Small intestine (tissue), 7 donors: ENCODE measurements around the gene SLC20A1. TPM values are rescaled to one million over a fixed set of nuclear protein-coding genes. Genes with fewer than 3 reads are reported as not detected.
"Not testable (repeated sequence)": the region's sequence is repeated elsewhere in the genome, so short reads cannot be mapped to it uniquely, and the experiment has no call there.

Experiments
- DNase-seq, 2 donors: peaks; one replicate each; pipeline versions ENCODE4 v3.0.0 to v3.0.0-alpha.2; 2013
- FAIRE-seq: peaks from 2 replicates; lab custom pipeline; 2012; peaks lifted over from hg19 to GRCh38; lab: Jason Lieb, UNC
- H3K27ac ChIP-seq, 3 donors: one replicate each; pipeline ENCODE4 v1.5.1; 2013; ENCODE audit warnings: low read length in 2 of 3, mild to moderate bottlenecking in 2 of 3, control low read depth in 1 of 3, inconsistent platforms in 1 of 3, low read depth in 1 of 3, moderate library complexity in 1 of 3
- H3K27me3 ChIP-seq, 3 donors: one replicate each; pipeline ENCODE4 v1.6.1; 2013; ENCODE audit warnings: low read length in 3 of 3, inconsistent platforms in 1 of 3; ENCODE audit not compliant: control insufficient read depth in 3 of 3, insufficient read depth in 3 of 3
- H3K36me3 ChIP-seq, 3 donors: one replicate each; pipeline ENCODE4 v1.6.1; 2013; ENCODE audit warnings: low read length in 3 of 3, inconsistent platforms in 1 of 3, low read depth in 1 of 3, mild to moderate bottlenecking in 1 of 3, moderate library complexity in 1 of 3; ENCODE audit not compliant: control insufficient read depth in 3 of 3, insufficient read depth in 2 of 3
- H3K4me1 ChIP-seq, 3 donors: one replicate each; pipeline ENCODE4 v1.6.1; 2013; ENCODE audit warnings: low read length in 2 of 3, inconsistent platforms in 1 of 3, low read depth in 1 of 3, mild to moderate bottlenecking in 1 of 3, moderate library complexity in 1 of 3; ENCODE audit not compliant: control insufficient read depth in 3 of 3, insufficient read depth in 2 of 3
- H3K4me3 ChIP-seq, 3 donors: one replicate each; pipeline ENCODE4 v1.5.1; 2013; ENCODE audit warnings: low read length in 3 of 3, control low read depth in 1 of 3, inconsistent platforms in 1 of 3, low read depth in 1 of 3, mild to moderate bottlenecking in 1 of 3, moderate library complexity in 1 of 3
- H3K9me3 ChIP-seq, 2 donors: one replicate each; pipeline ENCODE4 v1.6.1; 2013; ENCODE audit warnings: low read depth in 1 of 2, low read length in 1 of 2; ENCODE audit not compliant: control insufficient read depth in 2 of 2, insufficient read depth in 1 of 2
- WGBS, 3 donors: extraction: QIAGEN DNeasy Blood & Tissue Kit; methylation state at CpG; one replicate each; pipeline ENCODE4 v1.1.7; 2013; 5-methylcytosine and 5-hydroxymethylcytosine counted together
- polyA plus RNA-seq, 4 donors: library from polyadenylated mRNA; stranded (reverse) in 3 of 4; unstranded in 1 of 4; fragments of 200-250 nt in 3 of 4; fragments of 120-200 nt in 1 of 4; gene quantifications; one replicate each; pipeline versions ENCODE4 v1.2.1 to v1.2.3, GENCODE V29; 2013
- donor health status: healthy with polysubstance abuse.
- donor health status: control.
- donor health status: control.
- donor health status: Bipolar disorder and iron deficiency.
- donor health status: healthy.

The SLC20A1 gene
- polyA plus RNA-seq, 4 donors: 14.8 to 32.4 (median 25.7) TPM

DNA sequence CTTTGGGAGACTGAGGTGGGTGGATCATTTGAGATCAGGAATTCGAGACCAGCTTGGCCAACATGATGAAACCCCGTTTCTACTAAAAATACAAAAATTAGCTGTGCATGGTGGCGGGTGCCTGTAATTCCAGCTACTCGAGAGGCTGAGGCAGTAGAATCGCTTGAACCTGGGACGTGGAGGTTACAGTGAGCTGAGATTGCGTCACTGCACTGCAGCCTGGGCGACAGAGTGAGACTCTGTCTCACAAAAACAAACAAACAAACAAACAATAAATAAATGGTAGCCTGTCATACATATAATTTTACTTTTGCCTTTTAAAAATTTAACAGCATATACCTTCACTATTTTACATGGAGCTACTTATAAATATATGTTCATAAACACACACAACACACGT, 61.2 kb downstream of the SLC20A1 start:
- H3K4me3 ChIP-seq, FAIRE-seq: not testable (repeated sequence)
- 76 to 81% (median 79%) methylated on average over 9 of the region's 9 CpGs for WGBS, 3 donors

DNA sequence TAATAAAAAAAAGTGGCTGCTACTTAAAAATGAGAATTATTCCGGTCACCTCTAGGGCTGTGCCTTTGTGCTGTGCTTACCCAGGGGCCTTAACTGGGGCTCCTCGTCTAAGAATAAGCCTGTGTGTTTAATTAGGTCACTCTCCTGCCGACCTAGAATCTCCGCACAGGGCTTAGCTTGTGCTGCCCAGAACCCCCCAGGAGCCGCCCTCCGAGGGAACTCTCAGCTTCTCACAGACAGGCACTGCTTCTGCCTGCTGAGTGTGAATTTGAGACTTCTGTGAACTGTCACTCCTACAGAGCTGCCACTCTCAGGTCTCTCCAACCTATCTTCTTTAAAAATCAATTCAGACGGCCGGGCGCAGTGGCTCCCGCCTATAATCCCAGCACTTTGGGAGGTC, 63.2 kb downstream of the SLC20A1 start:
- no peaks in the 10 kb centered on the region for H3K9me3 ChIP-seq
- H3K4me3 ChIP-seq: no peak overlapping the region
- H3K27me3 ChIP-seq: peaks cover 0 to 4% (median 2%) of the 10 kb centered on the region in 3 donors
- H3K36me3 ChIP-seq: no peaks in the 10 kb centered on the region
- H3K4me1 ChIP-seq: peaks cover 0 to 3% (median 0%) of the 10 kb centered on the region in 3 donors
- H3K27ac ChIP-seq: peak overlapping the region in 1 of 3 donors; percentile 4
- DNase-seq (no peak), FAIRE-seq (no peak)
- 59 to 65% (median 60%) methylated on average over 10 of the region's 10 CpGs for WGBS, 3 donors

More for the DNA sequence above, 61.2 kb downstream of the SLC20A1 start:
- H3K27ac ChIP-seq, H3K27me3 ChIP-seq, H3K4me1 ChIP-seq, H3K36me3 ChIP-seq, DNase-seq, H3K9me3 ChIP-seq: not testable (repeated sequence)

DNA sequence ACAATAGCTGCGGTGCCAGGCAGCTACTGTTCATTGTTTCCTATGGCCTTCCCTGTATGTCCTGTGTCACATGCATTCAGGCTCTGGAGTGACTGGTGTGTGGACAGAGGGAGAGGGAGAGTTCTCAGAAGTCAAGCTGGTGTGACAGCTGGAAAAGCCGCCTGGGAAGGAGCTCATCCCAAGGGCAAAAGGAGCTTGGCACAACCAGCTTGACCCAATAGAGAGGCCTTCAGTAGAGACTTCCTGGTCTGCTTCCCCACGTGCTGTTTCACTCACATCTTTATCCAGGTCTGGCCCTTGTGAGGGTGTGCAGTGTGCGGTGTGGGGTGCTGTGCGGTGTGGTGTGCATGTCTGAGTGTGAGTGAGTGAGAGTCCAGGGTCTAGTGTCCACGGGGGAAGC, 64.0 kb downstream of the SLC20A1 start:
- no peak overlapping the region for H3K27ac ChIP-seq
- H3K9me3 ChIP-seq: no peaks in the 10 kb centered on the region
- FAIRE-seq (no peak), DNase-seq (no peak)
- WGBS, 3 donors: 74 to 89% (median 81%) methylated on average over 6 of the region's 6 CpGs
- no peak overlapping the region for H3K4me3 ChIP-seq
- H3K27me3 ChIP-seq: peaks cover 0 to 4% (median 2%) of the 10 kb centered on the region in 3 donors
- H3K36me3 ChIP-seq: no peaks in the 10 kb centered on the region
- H3K4me1 ChIP-seq: peaks cover 0 to 3% (median 0%) of the 10 kb centered on the region in 3 donors

DNA sequence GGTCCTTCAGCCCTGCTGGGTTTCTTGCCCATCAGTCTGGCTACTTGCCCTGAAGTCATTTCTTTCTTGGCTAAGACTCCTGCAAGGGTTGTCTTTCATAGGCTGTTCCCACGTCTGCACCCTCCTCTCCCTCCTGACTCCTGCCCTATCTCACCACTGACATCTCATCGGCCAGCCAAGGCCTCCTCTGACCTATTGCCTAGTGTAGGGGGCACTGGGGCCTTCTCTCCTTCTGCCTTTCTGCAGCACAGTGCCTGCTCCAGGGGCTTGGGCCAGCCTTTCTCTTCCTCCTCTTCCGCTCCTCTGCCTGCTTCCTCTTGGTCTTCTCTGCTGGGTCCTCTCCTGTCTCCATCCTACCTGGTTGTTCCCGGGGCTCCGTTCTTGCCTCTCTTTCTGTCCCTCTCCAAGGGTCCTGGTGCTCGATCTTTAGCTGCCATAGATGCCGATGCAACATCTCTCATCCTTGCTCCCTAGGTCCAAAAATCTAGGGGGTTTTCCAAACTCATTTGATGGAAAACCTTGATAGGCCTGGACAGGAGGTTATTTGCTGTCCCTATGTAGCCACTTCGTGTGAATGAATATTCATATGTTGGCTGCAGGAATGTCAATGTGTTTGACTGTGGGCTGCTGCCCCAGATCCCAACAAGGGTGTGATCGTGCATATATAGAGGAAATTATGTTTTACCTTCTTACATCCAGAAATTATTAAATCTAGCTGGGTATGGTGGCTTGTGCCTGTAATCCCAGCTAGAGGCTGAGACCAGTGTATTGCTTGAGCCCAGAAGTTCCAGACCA, 65.4 kb downstream of the SLC20A1 start:
- Histone ChIP-seq H3K27me3 (peaks cover 0 to 4% (median 0%) of the 10 kb centered on the region in 3 donors), H3K36me3 (no peaks in the 10 kb centered on the region), H3K4me1 (peaks cover 0 to 3% (median 0%) of the 10 kb centered on the region in 3 donors), H3K27ac (no peak overlapping the region), H3K4me3 (no peak overlapping the region), H3K9me3 (no peaks in the 10 kb centered on the region)
- FAIRE-seq: no peak
- DNase-seq: no peak
- 76 to 82% (median 78%) methylated on average over 9 of the region's 9 CpGs for WGBS, 3 donors

DNA sequence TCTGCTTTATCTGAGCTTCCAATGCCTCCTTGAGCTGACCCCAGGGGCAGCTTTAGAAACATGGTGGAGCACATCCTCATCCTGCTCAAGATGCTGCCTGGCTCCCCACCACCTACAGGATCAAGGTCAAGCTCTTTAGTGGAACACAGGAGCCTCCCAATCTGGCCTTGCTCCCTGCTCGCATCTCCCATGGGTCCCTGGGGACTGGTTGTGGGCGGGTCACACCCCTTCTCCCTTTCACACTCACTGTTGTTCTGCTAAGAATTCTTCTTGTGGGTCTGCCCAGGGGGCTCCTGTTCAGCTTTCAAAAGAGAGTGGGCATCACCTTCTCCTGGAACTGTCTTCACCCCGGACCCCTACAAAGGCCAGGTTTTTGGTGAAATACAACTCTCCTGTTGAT, 66.7 kb downstream of the SLC20A1 start:
- no peaks in the 10 kb centered on the region for H3K36me3 ChIP-seq
- no peak overlapping the region for H3K4me3 ChIP-seq
- no peak for FAIRE-seq
- H3K9me3 ChIP-seq: no peaks in the 10 kb centered on the region
- H3K27me3 ChIP-seq: peaks cover 0 to 2% (median 0%) of the 10 kb centered on the region in 3 donors
- no peak overlapping the region for H3K27ac ChIP-seq
- H3K4me1 ChIP-seq: peaks cover 0 to 3% (median 0%) of the 10 kb centered on the region in 3 donors
- WGBS, 3 donors: 68 to 82% (median 77%) methylated on average over 3 of the region's 3 CpGs
- no peak for DNase-seq

DNA sequence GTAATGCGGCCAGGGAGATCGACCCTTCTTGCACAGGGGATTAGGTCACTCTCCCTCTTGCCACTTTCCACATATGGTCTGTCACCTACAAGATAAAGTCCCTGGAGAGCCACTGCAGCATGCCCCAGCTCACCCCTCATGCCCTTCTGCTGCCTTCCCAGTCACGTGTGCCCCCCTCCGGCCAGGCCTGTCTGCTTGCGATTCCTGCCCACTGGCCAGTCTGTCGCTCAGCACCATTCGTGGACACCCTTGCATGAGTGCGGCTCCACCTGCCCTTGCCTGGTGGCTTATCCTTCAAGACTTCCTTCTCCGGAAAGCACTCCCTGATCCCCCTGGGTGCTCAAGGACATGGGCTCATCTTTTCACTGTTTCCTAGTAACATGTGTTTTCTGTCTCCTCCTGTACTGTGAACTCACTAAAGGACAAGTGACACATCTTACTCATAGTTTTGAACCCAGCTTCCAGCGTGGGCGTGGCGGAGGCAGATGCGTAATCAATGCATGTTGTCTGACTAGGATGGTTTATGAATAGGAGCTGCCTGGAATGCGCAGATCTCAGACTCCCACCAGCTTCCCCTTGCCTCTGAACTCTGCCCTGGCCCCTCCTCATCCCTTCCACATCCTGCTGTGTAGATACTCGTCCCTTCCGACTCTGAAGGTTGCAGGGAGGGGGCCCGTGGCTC, 67.3 kb downstream of the SLC20A1 start:
- Histone ChIP-seq H3K27ac (no peak overlapping the region), H3K4me3 (no peak overlapping the region), H3K4me1 (no peaks in the 10 kb centered on the region), H3K9me3 (no peaks in the 10 kb centered on the region), H3K36me3 (no peaks in the 10 kb centered on the region), H3K27me3 (peaks cover 0 to 2% (median 0%) of the 10 kb centered on the region in 3 donors)
- 58 to 67% (median 66%) methylated on average over 17 of the region's 17 CpGs for WGBS, 3 donors
- no peak for DNase-seq
- no peak for FAIRE-seq

Other genes with a start within 250 kb of the SLC20A1 start
- gene RGPD8, start 212.3 kb upstream of the SLC20A1 start, polyA plus RNA-seq: 1 to 10 TPM in 2 of 4 donors, under 1 TPM in 1, not detected in 1; 0.67 to 3.7 (median 1.6) TPM
- gene TTL, start 163.8 kb upstream of the SLC20A1 start, polyA plus RNA-seq: 10 to 100 TPM in 1 of 4 donors, 1 to 10 TPM in 3; 3.6 to 10.6 (median 7.1) TPM
- 10 to 100 TPM in 1 of 4 donors, 1 to 10 TPM in 3; 3.8 to 21.8 (median 6.0) TPM for gene POLR1B, start 103.5 kb upstream of the SLC20A1 start, polyA plus RNA-seq
- 10 to 100 TPM; 28.0 to 50.8 (median 38.8) TPM for gene CHCHD5, start 61.3 kb upstream of the SLC20A1 start, polyA plus RNA-seq
- under 1 TPM in 2 of 4 donors, not detected in 2; 0.04 to 0.86 TPM for gene NT5DC4, start 75.1 kb downstream of the SLC20A1 start, polyA plus RNA-seq
- 1 to 10 TPM in 2 of 4 donors, not detected in 2; 3.6 to 8.0 TPM for gene CKAP2L, start 118.7 kb downstream of the SLC20A1 start, polyA plus RNA-seq
- gene IL1A, start 138.6 kb downstream of the SLC20A1 start, polyA plus RNA-seq: under 1 TPM in 2 of 4 donors, not detected in 2; 0.06 to 0.24 TPM
- 1 to 10 TPM; 2.7 to 5.3 (median 3.1) TPM for gene IL1B, start 190.8 kb downstream of the SLC20A1 start, polyA plus RNA-seq